HUES48 (cell line): Measurements from ENCODE around the gene SOS2.
"Not testable (repeated sequence)": the region's sequence is repeated elsewhere in the genome, so short reads cannot be mapped to it uniquely, and the experiment has no call there.

Source experiments
- H3K27ac ChIP-seq: one replicate; pipeline ENCODE4 v1.7.0; 2013; ENCODE audit warnings: low read depth, low read length, inconsistent platforms
- H3K27me3 ChIP-seq: 2 replicates; pipeline ENCODE4 v1.6.1; 2013; ENCODE audit warnings: mild to moderate bottlenecking, low read length; ENCODE audit not compliant: control insufficient read depth, insufficient read depth
- H3K36me3 ChIP-seq: 2 replicates; pipeline ENCODE4 v1.6.1; 2013; ENCODE audit warnings: low read length; ENCODE audit not compliant: control insufficient read depth, insufficient read depth
- H3K4me1 ChIP-seq: 2 replicates; pipeline ENCODE4 v1.6.1; 2013; ENCODE audit warnings: mild to moderate bottlenecking, low read length; ENCODE audit not compliant: control insufficient read depth, insufficient read depth
- H3K4me3 ChIP-seq: 2 replicates; pipeline ENCODE4 v1.5.1; 2013; ENCODE audit warnings: mild to moderate bottlenecking, low read depth, low read length
- H3K9ac ChIP-seq: 2 replicates; pipeline ENCODE4 v1.6.1; 2013; ENCODE audit warnings: mild to moderate bottlenecking, low read depth, low read length, moderate library complexity
- H3K9me3 ChIP-seq: 2 replicates; pipeline ENCODE4 v1.6.1; 2013; ENCODE audit warnings: low read length; ENCODE audit not compliant: control insufficient read depth, insufficient read depth

The SOS2 gene

DNA sequence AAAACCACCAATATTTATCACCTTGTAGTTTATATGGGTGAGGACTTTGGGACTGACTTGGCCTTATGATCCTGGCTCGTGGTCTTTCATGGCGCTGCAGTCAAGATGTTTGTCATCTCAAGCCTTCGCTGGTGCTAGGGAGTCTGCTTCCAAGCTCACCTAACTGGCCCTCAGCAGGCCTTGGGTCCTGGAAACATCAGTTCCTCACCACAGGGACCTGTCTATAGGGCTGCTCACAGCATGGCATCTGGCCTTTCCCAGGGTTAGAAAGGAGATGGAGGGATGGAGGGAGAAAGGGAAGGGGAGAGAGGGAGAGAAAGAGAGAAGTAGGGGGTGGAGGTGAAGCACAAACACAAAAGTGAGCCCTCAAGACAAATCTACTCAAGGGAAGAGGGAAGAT, 146.7 kb downstream of the SOS2 start:
- Histone ChIP-seq H3K9ac (no peak overlapping the region), H3K4me1 (0 out of 2 replicates have a peak, but pooled peaks cover 4% of the 10 kb centered on the region), H3K27me3 (no peaks in the 10 kb centered on the region), H3K27ac (no peak overlapping the region), H3K9me3 (no peaks in the 10 kb centered on the region), H3K4me3 (no peak overlapping the region), H3K36me3 (no peaks in the 10 kb centered on the region)

DNA sequence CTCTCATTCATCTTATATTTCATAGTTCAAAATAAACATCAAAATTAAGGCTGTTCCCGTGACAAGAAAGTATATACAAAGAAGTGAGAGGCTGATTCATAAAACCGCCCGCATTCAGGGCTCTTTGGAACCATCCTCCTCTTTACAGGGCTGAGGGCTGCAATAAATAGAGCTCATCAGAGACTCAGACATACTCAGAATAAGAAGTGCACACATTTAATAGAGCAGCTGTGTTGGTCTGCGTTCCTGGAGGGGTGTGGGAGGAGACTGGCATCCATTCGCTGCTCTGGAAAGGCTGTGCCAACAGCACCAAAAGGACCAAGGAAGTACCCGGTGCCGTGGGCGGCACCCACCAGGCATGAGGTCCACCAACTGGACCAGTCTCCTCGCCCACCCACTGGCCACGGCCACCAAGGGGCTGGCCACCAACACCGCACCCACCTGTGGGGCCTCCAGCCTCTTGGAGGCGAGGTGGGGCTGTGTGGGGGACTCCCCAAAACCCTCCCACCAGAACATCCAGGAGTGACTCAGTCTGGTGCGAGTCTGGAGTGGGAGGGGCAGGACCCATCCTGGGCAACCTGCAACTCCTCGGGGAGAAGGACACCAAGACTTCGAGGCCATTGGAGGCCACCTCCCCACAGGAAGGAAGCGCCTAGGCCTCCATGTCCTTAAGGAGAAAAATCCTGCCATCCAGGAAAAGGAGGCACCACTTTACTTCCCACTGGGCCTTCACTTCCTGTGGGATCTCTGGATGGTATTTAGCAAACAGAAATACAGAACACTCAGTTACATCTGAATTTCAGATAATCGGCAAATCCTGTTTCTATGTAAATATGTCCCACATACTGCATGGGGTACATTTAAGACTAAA, 147.7 kb downstream of the SOS2 start:
- no peak overlapping the region for H3K9ac ChIP-seq

DNA sequence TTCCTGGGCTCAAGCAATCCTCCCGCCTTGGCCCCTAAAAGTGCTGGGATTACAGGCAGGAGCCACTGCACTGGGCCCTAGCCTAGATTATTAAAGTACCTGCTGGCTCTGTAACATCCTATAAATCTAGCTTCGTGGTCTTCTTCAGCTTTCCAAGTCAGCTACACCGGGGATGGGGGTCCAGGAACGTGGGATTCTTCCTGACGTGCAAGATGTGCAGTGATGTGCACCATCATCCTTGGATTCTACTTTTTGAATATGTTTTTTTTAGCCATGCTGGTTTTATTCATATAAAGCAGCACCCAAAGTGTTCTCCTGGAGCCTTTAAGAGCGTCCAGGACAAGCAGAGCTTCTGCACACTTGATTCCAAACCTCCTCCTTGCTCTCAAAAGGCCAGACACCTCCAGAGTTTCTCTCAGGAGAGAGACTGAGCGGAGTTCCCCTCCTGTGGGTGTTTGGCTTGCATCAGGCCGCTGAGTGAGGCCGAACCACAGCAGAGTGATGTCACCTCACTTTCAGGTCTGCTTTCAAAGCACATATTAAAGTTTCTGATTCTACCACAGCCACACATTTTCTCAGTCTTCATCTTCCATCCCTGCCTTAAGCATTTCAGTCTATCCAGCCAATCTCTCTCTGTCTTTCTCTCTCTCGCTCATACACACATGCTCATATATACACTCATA, 148.5 kb downstream of the SOS2 start:
- no peaks in the 10 kb centered on the region for H3K9me3 ChIP-seq
- H3K4me1 ChIP-seq, result 0 out of 2 replicates have a peak, but pooled peaks cover 4% of the 10 kb centered on the region
- no peaks in the 10 kb centered on the region for H3K36me3 ChIP-seq
- H3K9ac ChIP-seq, result no peak overlapping the region
- H3K4me3 ChIP-seq, result no peak overlapping the region
- no peaks in the 10 kb centered on the region for H3K27me3 ChIP-seq
- H3K27ac ChIP-seq, result no peak overlapping the region

More for the DNA sequence above, 147.7 kb downstream of the SOS2 start:
- Histone ChIP-seq H3K4me3 (no peak overlapping the region), H3K9me3 (no peaks in the 10 kb centered on the region), H3K36me3 (no peaks in the 10 kb centered on the region), H3K27ac (no peak overlapping the region), H3K4me1 (0 out of 2 replicates have a peak, but pooled peaks cover 4% of the 10 kb centered on the region), H3K27me3 (no peaks in the 10 kb centered on the region)

DNA sequence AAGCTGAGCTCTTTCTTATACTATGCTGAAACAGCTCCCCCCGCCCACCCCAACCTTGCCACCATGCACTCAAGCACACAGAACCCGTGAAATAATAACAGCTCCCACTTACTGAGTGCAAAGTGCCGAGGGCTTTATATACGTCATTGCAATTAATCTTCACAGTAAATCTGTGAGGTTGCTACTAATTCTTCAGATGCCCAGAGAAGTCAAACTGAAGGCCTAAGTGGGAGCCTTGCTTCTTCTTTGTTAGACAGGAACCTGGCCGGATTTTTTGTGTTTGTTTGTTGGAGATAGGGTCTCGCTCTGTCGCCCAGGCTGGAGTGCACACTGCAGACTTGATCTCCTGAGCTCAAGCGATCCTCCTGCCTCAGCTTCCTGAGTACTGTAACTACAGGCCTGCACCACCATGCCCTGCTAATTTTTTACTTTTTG, 149.1 kb downstream of the SOS2 start:
- 0 out of 2 replicates have a peak, but pooled peaks cover 4% of the 10 kb centered on the region for H3K4me1 ChIP-seq
- no peaks in the 10 kb centered on the region for H3K9me3 ChIP-seq
- H3K36me3 ChIP-seq, result no peaks in the 10 kb centered on the region
- H3K27me3 ChIP-seq, result no peaks in the 10 kb centered on the region
- no peak overlapping the region for H3K9ac ChIP-seq
- H3K27ac ChIP-seq, result no peak overlapping the region
- no peak overlapping the region for H3K4me3 ChIP-seq

DNA sequence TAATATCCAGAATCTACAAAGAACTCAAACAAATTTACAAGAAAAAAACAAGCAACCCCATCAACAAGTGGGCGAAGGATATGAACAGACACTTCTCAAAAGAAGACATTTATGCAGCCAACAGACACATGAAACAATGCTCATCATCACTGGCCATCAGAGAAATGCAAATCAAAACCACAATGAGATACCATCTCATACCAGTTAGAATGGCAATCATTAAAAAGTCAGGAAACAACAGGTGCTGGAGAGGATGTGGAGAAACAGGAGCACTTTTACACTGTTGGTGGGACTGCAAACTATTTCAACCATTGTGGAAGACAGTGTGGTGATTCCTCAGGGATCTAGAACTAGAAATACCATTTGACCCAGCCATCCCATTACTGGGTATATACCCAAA, 152.3 kb downstream of the SOS2 start:
- H3K4me3 ChIP-seq, H3K36me3 ChIP-seq, H3K4me1 ChIP-seq, H3K27ac ChIP-seq, H3K27me3 ChIP-seq, H3K9ac ChIP-seq, H3K9me3 ChIP-seq: not testable (repeated sequence)

DNA sequence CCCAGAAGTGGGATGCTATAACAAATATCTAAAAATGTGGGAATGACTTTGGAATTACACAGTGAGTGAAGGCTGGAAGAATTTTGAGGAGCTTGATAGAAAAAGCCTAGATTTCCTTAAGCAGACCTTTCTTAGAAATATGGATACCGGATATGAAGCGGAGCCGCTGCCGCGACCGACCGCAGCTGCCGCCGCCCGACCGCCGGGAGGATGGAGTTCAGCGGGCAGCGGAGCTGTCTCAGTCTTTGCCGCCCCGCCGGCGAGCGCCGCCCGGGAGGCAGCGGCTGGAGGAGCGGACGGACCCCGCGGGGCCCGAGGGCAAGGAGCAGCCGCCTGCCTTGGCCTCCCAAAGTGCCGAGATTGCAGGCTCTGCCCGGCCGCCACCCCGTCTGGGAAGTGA, 157.7 kb downstream of the SOS2 start:
- not testable (repeated sequence) for H3K9ac ChIP-seq, H3K9me3 ChIP-seq, H3K4me1 ChIP-seq, H3K27ac ChIP-seq, H3K4me3 ChIP-seq, H3K27me3 ChIP-seq, H3K36me3 ChIP-seq

DNA sequence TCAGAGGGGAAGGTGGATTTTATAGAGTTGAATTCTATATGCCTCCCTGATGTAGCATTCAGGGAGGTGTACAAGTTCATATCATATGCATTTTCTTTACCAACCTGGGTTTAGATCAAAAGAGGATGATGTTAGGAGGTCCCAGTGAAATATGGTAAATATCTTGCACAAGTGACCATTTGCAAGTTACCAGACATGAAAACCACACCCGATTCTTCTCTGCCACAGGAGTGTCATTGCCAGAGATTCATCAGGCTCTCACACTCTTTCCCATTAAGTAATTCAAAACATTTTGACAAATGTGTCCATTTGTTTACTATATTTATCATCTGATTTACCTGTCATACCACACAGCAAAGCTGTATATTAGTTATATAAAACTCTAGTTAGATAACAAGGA, 159.0 kb downstream of the SOS2 start:
- Histone ChIP-seq H3K36me3 (no peaks in the 10 kb centered on the region), H3K9ac (no peak overlapping the region), H3K4me1 (no peaks in the 10 kb centered on the region), H3K27me3 (no peaks in the 10 kb centered on the region), H3K4me3 (no peak overlapping the region), H3K27ac (no peak overlapping the region), H3K9me3 (no peaks in the 10 kb centered on the region)

DNA sequence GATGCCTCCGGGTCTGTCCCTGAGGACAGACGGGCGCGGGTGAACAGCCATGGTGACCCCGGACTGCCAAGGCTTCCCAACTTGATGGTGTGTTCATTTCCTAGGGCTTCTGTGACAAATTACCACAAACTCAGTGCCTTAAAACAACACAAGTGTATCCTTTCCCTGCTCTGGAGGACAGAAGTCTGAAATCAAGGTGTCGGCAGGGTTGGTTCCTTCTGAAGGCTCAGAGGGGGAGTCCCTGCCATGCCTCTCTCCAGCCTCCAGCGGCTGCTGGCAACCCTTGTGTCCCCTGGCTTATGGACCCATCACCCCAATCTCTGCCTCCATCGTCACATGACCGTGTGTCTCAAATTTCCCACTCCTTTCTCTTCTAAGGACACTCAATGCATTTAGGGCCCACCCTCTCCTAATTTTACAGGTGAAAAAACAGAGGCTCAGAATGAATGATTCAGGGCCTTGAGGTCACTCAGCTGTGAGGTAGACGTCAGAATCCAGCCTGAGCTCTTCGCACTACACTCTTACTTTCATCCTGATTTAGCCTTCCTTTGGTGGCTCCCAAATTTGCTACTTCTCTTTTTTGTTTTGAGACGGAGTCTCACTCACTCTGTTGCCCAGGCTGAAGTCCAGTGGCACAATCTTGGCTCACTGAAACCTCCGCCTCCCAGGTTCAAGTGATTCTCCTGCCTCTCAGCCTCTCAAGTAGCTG, 160.4 kb downstream of the SOS2 start:
- Histone ChIP-seq H3K9me3 (no peaks in the 10 kb centered on the region), H3K27me3 (no peaks in the 10 kb centered on the region), H3K9ac (no peak overlapping the region), H3K36me3 (no peaks in the 10 kb centered on the region), H3K4me1 (no peaks in the 10 kb centered on the region), H3K27ac (no peak overlapping the region), H3K4me3 (no peak overlapping the region)

DNA sequence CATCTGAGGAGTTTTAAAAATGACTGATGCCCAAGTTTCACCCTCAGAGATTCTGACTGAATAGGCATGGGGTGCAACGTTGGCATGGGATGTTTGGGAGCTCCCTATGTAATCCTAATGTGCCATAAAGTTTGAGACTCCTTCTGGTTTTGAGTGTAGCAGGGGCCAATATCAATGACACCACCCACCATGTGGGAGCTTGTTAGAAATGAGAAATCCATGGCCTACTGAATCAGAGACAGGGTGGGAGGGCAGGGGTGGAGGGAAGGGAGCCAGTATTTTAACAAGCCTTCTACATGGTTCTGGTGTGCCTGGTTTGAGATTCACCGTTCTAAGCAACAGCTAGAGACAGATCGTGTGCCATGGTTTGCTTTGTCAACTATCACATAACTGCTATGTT, 161.1 kb downstream of the SOS2 start:
- Histone ChIP-seq H3K9me3 (no peaks in the 10 kb centered on the region), H3K9ac (no peak overlapping the region), H3K27me3 (no peaks in the 10 kb centered on the region), H3K4me3 (no peak overlapping the region), H3K36me3 (no peaks in the 10 kb centered on the region), H3K4me1 (no peaks in the 10 kb centered on the region), H3K27ac (no peak overlapping the region)

DNA sequence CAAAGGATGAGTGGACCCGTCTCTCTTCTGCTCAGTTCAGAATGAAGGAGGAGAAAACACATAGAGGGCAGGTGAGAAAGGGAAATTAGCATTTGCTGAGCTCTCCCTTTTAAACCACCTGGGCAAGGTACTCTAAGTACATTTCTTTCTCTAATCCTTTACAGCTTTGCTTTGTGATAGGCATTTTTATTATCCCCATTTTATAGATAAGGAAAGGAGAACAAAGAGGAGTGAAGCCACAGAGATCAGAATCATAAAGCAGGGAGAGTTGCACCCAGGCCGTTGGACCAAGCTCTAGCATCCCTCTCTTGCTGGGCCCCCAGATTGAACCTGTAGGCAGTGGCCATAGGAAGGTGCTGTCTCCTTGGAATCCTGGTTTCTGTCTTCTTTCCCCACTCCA, 162.1 kb downstream of the SOS2 start:
- H3K9me3 ChIP-seq, result no peaks in the 10 kb centered on the region
- H3K4me1 ChIP-seq, result no peaks in the 10 kb centered on the region
- H3K4me3 ChIP-seq, result no peak overlapping the region
- H3K36me3 ChIP-seq, result no peaks in the 10 kb centered on the region
- no peaks in the 10 kb centered on the region for H3K27me3 ChIP-seq
- H3K27ac ChIP-seq, result no peak overlapping the region
- H3K9ac ChIP-seq, result no peak overlapping the region

DNA sequence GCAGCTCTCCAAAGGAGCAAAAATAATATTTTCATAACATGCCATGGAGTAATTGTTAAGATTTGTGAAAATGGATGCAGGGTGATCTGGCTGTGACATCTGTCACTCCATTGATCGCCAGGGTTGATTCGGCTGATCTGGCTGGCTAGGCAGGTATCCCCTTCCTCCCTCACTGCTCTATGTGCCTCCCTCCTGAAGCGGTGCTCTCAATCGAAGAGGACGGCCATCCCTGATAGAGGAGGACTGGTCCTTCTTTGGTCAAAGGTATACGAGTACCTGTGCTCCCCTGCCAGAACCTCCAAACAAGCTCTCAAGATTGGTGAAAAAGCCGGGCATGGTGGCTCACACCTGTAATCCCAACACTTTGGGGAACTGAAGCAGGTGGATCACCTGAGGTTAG, 162.9 kb downstream of the SOS2 start:
- Histone ChIP-seq H3K27me3 (no peaks in the 10 kb centered on the region), H3K9ac (no peak overlapping the region), H3K4me1 (no peaks in the 10 kb centered on the region), H3K27ac (no peak overlapping the region), H3K9me3 (no peaks in the 10 kb centered on the region), H3K36me3 (no peaks in the 10 kb centered on the region), H3K4me3 (no peak overlapping the region)
